Panc1 (cell line): Measurements from ENCODE around the gene RAB39A.

Experiments
- CTCF ChIP-seq: fragments of 450-650 bp; IDR thresholded peaks from 2 replicates; pipeline ENCODE4 v1.5.1; 2017; ENCODE audit warnings: mild to moderate bottlenecking
- POLR2AphosphoS5 ChIP-seq: IDR thresholded peaks from 2 replicates; pipeline ENCODE4 v1.6.1; 2012; ENCODE audit warnings: mild to moderate bottlenecking, low read depth, low read length, moderate library complexity
- REST ChIP-seq, 2 experiments: IDR thresholded peaks; 2 replicates each; pipeline ENCODE4 v1.6.1; 2011 to 2012; ENCODE audit warnings: low read depth in 2 of 2, control low read depth in 1 of 2, low read length in 1 of 2, mild to moderate bottlenecking in 1 of 2, moderate library complexity in 1 of 2; ENCODE audit not compliant: insufficient read depth in 1 of 2
- SIN3A ChIP-seq: IDR thresholded peaks from 2 replicates; pipeline ENCODE4 v1.6.1; 2012; ENCODE audit warnings: low read depth, mild to moderate bottlenecking, low read length, moderate library complexity, borderline replicate concordance; ENCODE audit not compliant: insufficient read depth

- TF ChIP-seq POLR2AphosphoS5 = no peak
- TF ChIP-seq CTCF = no peak
- no peak for TF ChIP-seq SIN3A
- TF ChIP-seq REST (IDR thresholded peaks at IDR 0.05; ENCODE audit: insufficient read depth in 1 of 2, low read depth in 2 of 2, low read length in 1 of 2) = no peak
Observed at GRCh38 chr11:107882095-107882820, 46.0 kb upstream of the RAB39A start.
